Fibroblast of lung (primary cell): ENCODE results near the gene SMIM5. TPM values are rescaled to one million over a fixed set of nuclear protein-coding genes. Genes with fewer than 3 reads are reported as not detected.

Source experiments
- DNase-seq, 2 donors: peaks; one replicate each; pipeline versions ENCODE4 v3.0.0 to v3.0.0-alpha.2; 2010; ENCODE audit warnings: low read depth in 2 of 2
- H2AFZ ChIP-seq: 2 replicates; pipeline ENCODE4 v1.5.1; 2012; ENCODE audit warnings: low read length, control low read depth, inconsistent platforms
- H3K27ac ChIP-seq: 2 replicates; pipeline ENCODE4 v1.5.1; 2011; ENCODE audit warnings: low read length, control low read depth; ENCODE audit not compliant: insufficient read depth
- H3K27me3 ChIP-seq: 2 replicates; pipeline ENCODE4 v1.5.1; 2011; ENCODE audit warnings: mild to moderate bottlenecking, low read length; ENCODE audit not compliant: control insufficient read depth, insufficient read depth
- H3K36me3 ChIP-seq: 2 replicates; pipeline ENCODE4 v1.5.1; 2011; ENCODE audit warnings: low read length; ENCODE audit not compliant: control insufficient read depth, insufficient read depth
- H3K4me1 ChIP-seq: 2 replicates; pipeline ENCODE4 v1.5.1; 2011; ENCODE audit warnings: low read length; ENCODE audit not compliant: control insufficient read depth, insufficient read depth; ENCODE audit errors: extremely low read depth
- H3K4me2 ChIP-seq: 2 replicates; pipeline ENCODE4 v1.5.1; 2011; ENCODE audit warnings: low read length, control low read depth; ENCODE audit not compliant: insufficient read depth; ENCODE audit errors: extremely low read depth
- H3K4me3 ChIP-seq, 4 experiments: fragments of 200-600 bp in 1 of 4; sonication (generic) in 1 of 4; replicated peaks in 1 of 4; 2 replicates each; pipeline ENCODE4 v1.5.1; 2011 to 2016; ENCODE audit warnings: low read length in 4 of 4, low read depth in 3 of 4, mild to moderate bottlenecking in 3 of 4, control low read depth in 2 of 4, inconsistent platforms in 1 of 4, mixed read lengths in 1 of 4; ENCODE audit not compliant: insufficient read depth in 1 of 4; ENCODE audit errors: control extremely low read depth in 1 of 4
- H3K79me2 ChIP-seq: 2 replicates; pipeline ENCODE4 v1.5.1; 2012; ENCODE audit warnings: mild to moderate bottlenecking, low read length, inconsistent platforms; ENCODE audit not compliant: control insufficient read depth, insufficient read depth
- H3K9ac ChIP-seq: 2 replicates; pipeline ENCODE4 v1.5.1; 2011; ENCODE audit warnings: mild to moderate bottlenecking, low read length, control low read depth; ENCODE audit not compliant: insufficient read depth
- H3K9me3 ChIP-seq: 2 replicates; pipeline ENCODE4 v1.5.1; 2012; ENCODE audit warnings: low read depth, low read length; ENCODE audit not compliant: control insufficient read depth, insufficient read depth
- H4K20me1 ChIP-seq: 2 replicates; pipeline ENCODE4 v1.5.1; 2011; ENCODE audit warnings: low read length; ENCODE audit not compliant: control insufficient read depth, insufficient read depth; ENCODE audit errors: extremely low read depth
- CTCF ChIP-seq, 2 donors: IDR thresholded peaks in 1 of 2; conservative IDR thresholded peaks in 1 of 2; 1 replicate in 1 of 2; 2 replicates in 1 of 2; pipeline ENCODE4 v1.5.1; 2011 to 2012; ENCODE audit warnings: low read length in 2 of 2, control low read depth in 1 of 2, inconsistent platforms in 1 of 2, low read depth in 1 of 2, mild to moderate bottlenecking in 1 of 2
- EZH2 ChIP-seq: IDR thresholded peaks from 2 replicates; pipeline ENCODE4 v1.5.1; 2012; ENCODE audit warnings: low read length, control low read depth, mild to moderate bottlenecking; ENCODE audit errors: missing control alignments
- polyA plus RNA-seq, 2 donors: library from polyadenylated mRNA; depleted of rRNA in 1 of 2; stranded (reverse) in 1 of 2; unstranded in 1 of 2; fragments of >200 nt; gene quantifications; 2 replicates each; pipeline ENCODE4 v1.2.1, GENCODE V29; 2011 to 2012; ENCODE audit warnings: missing spikeins in 1 of 2
- total RNA-seq: library from RNA; depleted of rRNA; stranded (reverse); fragments of >200 nt; gene quantifications from 2 replicates; pipeline ENCODE4 v1.2.1, GENCODE V29; 2014

SMIM5 gene
- total and polyA plus RNA-seq, 2 donors (not counting 1 experiment from before 2014, with no cell fraction given) = 0.05 to 0.17 TPM

GRCh38 chr17:75689441-75689873 lies 56.2 kb downstream of the SMIM5 start:
- no peak overlapping the region for H2AFZ ChIP-seq
- no peak overlapping the region for H3K27ac ChIP-seq
- TF ChIP-seq CTCF (conservative IDR thresholded peaks at IDR 0.05 in 1 of 2, IDR thresholded peaks at IDR 0.05 in 1 of 2; ENCODE audit: low read depth in 1 of 2, low read length in 2 of 2) = no peak
- no peak for TF ChIP-seq EZH2
- no peak overlapping the region for H3K4me2 ChIP-seq
- no peaks in the 10 kb centered on the region for H3K27me3 ChIP-seq
- no peaks in the 10 kb centered on the region for H4K20me1 ChIP-seq
- no peak for DNase-seq
- H3K4me1 ChIP-seq = no peaks in the 10 kb centered on the region
- H3K9ac ChIP-seq = no peak overlapping the region
- H3K4me3 ChIP-seq = no peak overlapping the region
- H3K79me2 ChIP-seq = peaks cover 52% of the 10 kb centered on the region
- no peaks in the 10 kb centered on the region for H3K9me3 ChIP-seq
- H3K36me3 ChIP-seq = peaks cover 16% of the 10 kb centered on the region

Other genes starting within 250 kb of the SMIM5 start
- 56.0 and 68.9 TPM in 2 replicates for gene GRB2, start 227.8 kb upstream of the SMIM5 start, total RNA-seq
- gene GRB2, start 227.8 kb upstream of the SMIM5 start, polyA plus RNA-seq = 69.7 and 79.8 TPM in 2 replicates
- gene TMEM94, start 176.8 kb upstream of the SMIM5 start, total RNA-seq = 19.8 and 35.0 TPM in 2 replicates
- 18.3 and 25.2 TPM in 2 replicates for gene TMEM94, start 176.8 kb upstream of the SMIM5 start, polyA plus RNA-seq
- gene CASKIN2, start 117.9 kb upstream of the SMIM5 start, total RNA-seq = 4.9 and 8.3 TPM in 2 replicates
- gene CASKIN2, start 117.9 kb upstream of the SMIM5 start, polyA plus RNA-seq = 3.4 and 4.5 TPM in 2 replicates
- gene TSEN54, start 116.9 kb upstream of the SMIM5 start, total RNA-seq = 7.8 and 10.0 TPM in 2 replicates
- 5.3 and 10.1 TPM in 2 replicates for gene TSEN54, start 116.9 kb upstream of the SMIM5 start, polyA plus RNA-seq
- 0.26 and 0.33 TPM in 2 replicates for gene LLGL2, start 107.7 kb upstream of the SMIM5 start, total RNA-seq
- 0.02 and 0.03 TPM in 2 replicates for gene LLGL2, start 107.7 kb upstream of the SMIM5 start, polyA plus RNA-seq
- gene MYO15B, start 45.6 kb upstream of the SMIM5 start, total RNA-seq = 4.6 and 14.4 TPM in 2 replicates
- gene MYO15B, start 45.6 kb upstream of the SMIM5 start, polyA plus RNA-seq = 0.17 and 0.49 TPM in 2 replicates
- gene RECQL5, start 33.7 kb downstream of the SMIM5 start, total RNA-seq = 18.5 and 26.3 TPM in 2 replicates
- gene RECQL5, start 33.7 kb downstream of the SMIM5 start, polyA plus RNA-seq = 8.4 and 9.9 TPM in 2 replicates
- 40.6 and 43.9 TPM in 2 replicates for gene SAP30BP, start 33.9 kb downstream of the SMIM5 start, total RNA-seq
- gene SAP30BP, start 33.9 kb downstream of the SMIM5 start, polyA plus RNA-seq = 61.0 and 84.5 TPM in 2 replicates
- 0.17 and 0.26 TPM in 2 replicates for gene ITGB4, start 88.0 kb downstream of the SMIM5 start, total RNA-seq
- gene ITGB4, start 88.0 kb downstream of the SMIM5 start, polyA plus RNA-seq = 0.17 and 0.58 TPM in 2 replicates
- gene GALK1, start 131.8 kb downstream of the SMIM5 start, total RNA-seq = 36.7 and 62.8 TPM in 2 replicates
- 8.6 and 10.2 TPM in 2 replicates for gene GALK1, start 131.8 kb downstream of the SMIM5 start, polyA plus RNA-seq
- gene UNK, start 151.4 kb downstream of the SMIM5 start, total RNA-seq = 11.3 and 15.0 TPM in 2 replicates
- 15.2 and 18.0 TPM in 2 replicates for gene UNK, start 151.4 kb downstream of the SMIM5 start, polyA plus RNA-seq
- gene UNC13D, start 211.0 kb downstream of the SMIM5 start, total RNA-seq = 1.5 TPM in 2 replicates
- 0.12 and 0.22 TPM in 2 replicates for gene UNC13D, start 211.0 kb downstream of the SMIM5 start, polyA plus RNA-seq
- gene WBP2, start 221.9 kb downstream of the SMIM5 start, total RNA-seq = 20.5 and 39.5 TPM in 2 replicates
- gene WBP2, start 221.9 kb downstream of the SMIM5 start, polyA plus RNA-seq = 53.4 and 56.1 TPM in 2 replicates
- 16.0 and 18.2 TPM in 2 replicates for gene TRIM47, start 245.1 kb downstream of the SMIM5 start, total RNA-seq
- 2.2 and 4.8 TPM in 2 replicates for gene TRIM47, start 245.1 kb downstream of the SMIM5 start, polyA plus RNA-seq